Measurements from ENCODE around the gene NTN5.

The NTN5 gene

GRCh38 chr19:48631225-48631624, 41.6 kb downstream of the NTN5 start:
- DNase-seq (ENCODE audit: low read depth), result no peak
- TF ChIP-seq CTCF (conservative IDR thresholded peaks at IDR 0.05; ENCODE audit: low read depth, low read length), result no peak
- no peak overlapping the region for H3K4me3 ChIP-seq (ENCODE audit: low read length)

GRCh38 chr19:48630296-48631063, 42.3 kb downstream of the NTN5 start:
- no peak overlapping the region for H3K4me3 ChIP-seq (ENCODE audit: low read length)
- TF ChIP-seq CTCF (conservative IDR thresholded peaks at IDR 0.05; ENCODE audit: low read depth, low read length), result no peak
- DNase-seq (ENCODE audit: low read depth), result no peak

- no peak for TF ChIP-seq CTCF (conservative IDR thresholded peaks at IDR 0.05; ENCODE audit: low read depth, low read length)
- DNase-seq (ENCODE audit: low read depth), result no peak
- no peak overlapping the region for H3K4me3 ChIP-seq (ENCODE audit: low read length)
These were observed 43.1 kb downstream of the NTN5 start for GRCh38 chr19:48629599-48630295.

- H3K4me3 ChIP-seq (ENCODE audit: low read length), result no peak overlapping the region
- no peak for DNase-seq (ENCODE audit: low read depth)
- TF ChIP-seq CTCF (conservative IDR thresholded peaks at IDR 0.05; ENCODE audit: low read depth, low read length), result no peak
These were observed 43.6 kb downstream of the NTN5 start for GRCh38 chr19:48629297-48629598.

GRCh38 chr19:48628486-48629296, 44.1 kb downstream of the NTN5 start:
- no peak overlapping the region for H3K4me3 ChIP-seq (ENCODE audit: low read length)
- TF ChIP-seq CTCF (conservative IDR thresholded peaks at IDR 0.05; ENCODE audit: low read depth, low read length), result no peak
- DNase-seq (ENCODE audit: low read depth), result no peak

GRCh38 chr19:48627865-48628314, 44.9 kb downstream of the NTN5 start:
- H3K4me3 ChIP-seq (ENCODE audit: low read length), result no peak overlapping the region
- no peak for DNase-seq (ENCODE audit: low read depth)
- no peak for TF ChIP-seq CTCF (conservative IDR thresholded peaks at IDR 0.05; ENCODE audit: low read depth, low read length)
